Right atrium auricular region (tissue), 2 donors: ENCODE data around the gene AFF1. TPM values are rescaled to one million over a fixed set of nuclear protein-coding genes. Genes with fewer than 3 reads are reported as not detected.

Experiments
- DNase-seq: peaks from one replicate; pipeline ENCODE4 v3.0.0-alpha.2; 2019; ENCODE audit warnings: low spot score
- H3K27ac ChIP-seq, 2 donors: fragments of 200-600 bp; sonication (generic); 1 replicate in 1 of 2; 2 replicates in 1 of 2; pipeline ENCODE4 v1.5.1; 2016 to 2019
- H3K27me3 ChIP-seq, 2 donors: fragments of 200-600 bp; sonication (generic); one replicate each; pipeline versions ENCODE4 v1.5.1 to v1.6.0; 2017 to 2019
- H3K36me3 ChIP-seq: fragments of 200-600 bp; sonication (generic); one replicate; pipeline ENCODE4 v1.5.1; 2016
- H3K4me1 ChIP-seq, 2 donors: fragments of 200-600 bp; sonication (generic); one replicate each; pipeline versions ENCODE4 v1.5.1 to v1.6.0; 2017 to 2019
- H3K4me3 ChIP-seq, 2 donors: fragments of 200-600 bp; sonication (generic); 1 replicate in 1 of 2; 2 replicates in 1 of 2; pipeline ENCODE4 v1.5.1; 2017 to 2019; ENCODE audit warnings: mild to moderate bottlenecking in 1 of 2, moderate library complexity in 1 of 2
- H3K9me3 ChIP-seq, 2 donors: fragments of 200-600 bp; sonication (generic); one replicate each; pipeline ENCODE4 v1.5.1; 2019
- total RNA-seq, 2 donors: library from RNA; depleted of rRNA; stranded (reverse); fragments of >200 nt; gene quantifications; one replicate each; pipeline ENCODE4 v1.1.0, GENCODE V29; 2016
- TF ChIP-seq, protein P1 (sequence below), 2 donors: fragments of 200-600 bp; sonication (generic); IDR thresholded peaks; one replicate each; pipeline ENCODE4 v1.5.1; 2019; ENCODE audit warnings: antibody characterized with exemption in 2 of 2

AFF1 gene
- total RNA-seq, 2 donors from 2014 or later = 59.2 to 73.5 TPM

DNA sequence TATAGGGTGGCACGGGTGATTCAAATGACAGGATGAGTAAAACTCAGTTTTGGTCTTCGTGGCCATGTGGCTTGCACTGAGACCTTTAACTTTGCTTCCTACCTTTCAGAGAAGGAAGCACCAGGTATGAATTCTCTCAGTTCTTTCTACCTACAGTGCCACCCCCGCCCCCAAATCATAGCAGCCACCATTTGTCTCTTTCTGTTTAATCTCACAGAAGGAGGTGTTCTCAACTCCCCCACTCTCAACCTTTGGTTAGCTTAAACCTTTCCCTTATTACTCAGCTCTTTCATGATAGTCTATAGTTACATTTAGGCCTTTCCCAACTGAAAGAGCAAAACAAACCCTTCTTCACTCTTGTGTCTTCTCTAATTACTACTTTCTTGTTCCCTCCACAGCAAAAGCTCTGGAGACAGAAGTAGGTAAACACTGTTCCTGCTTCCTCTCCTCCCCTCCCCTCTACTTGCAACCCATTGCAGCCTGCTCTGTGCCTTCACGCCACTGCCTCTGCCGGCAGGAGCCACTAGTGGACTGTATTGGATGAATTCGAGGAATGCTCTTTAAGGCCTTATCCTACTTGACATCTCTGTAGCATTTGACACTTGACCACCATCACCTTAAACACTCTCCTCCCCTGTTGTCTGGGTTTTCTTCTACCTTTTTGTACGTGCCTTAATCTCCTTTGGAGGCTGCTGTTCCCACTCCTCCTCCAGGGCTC lies 123.7 kb downstream of the AFF1 start:
- no peaks in the 10 kb centered on the region for H3K36me3 ChIP-seq
- H3K4me1 ChIP-seq = peaks cover 0 to 82% of the 10 kb centered on the region in 2 donors
- no peak overlapping the region for H3K4me3 ChIP-seq
- H3K27me3 ChIP-seq = no peaks in the 10 kb centered on the region
- DNase-seq = no peak
- TF ChIP-seq, protein P1, sequence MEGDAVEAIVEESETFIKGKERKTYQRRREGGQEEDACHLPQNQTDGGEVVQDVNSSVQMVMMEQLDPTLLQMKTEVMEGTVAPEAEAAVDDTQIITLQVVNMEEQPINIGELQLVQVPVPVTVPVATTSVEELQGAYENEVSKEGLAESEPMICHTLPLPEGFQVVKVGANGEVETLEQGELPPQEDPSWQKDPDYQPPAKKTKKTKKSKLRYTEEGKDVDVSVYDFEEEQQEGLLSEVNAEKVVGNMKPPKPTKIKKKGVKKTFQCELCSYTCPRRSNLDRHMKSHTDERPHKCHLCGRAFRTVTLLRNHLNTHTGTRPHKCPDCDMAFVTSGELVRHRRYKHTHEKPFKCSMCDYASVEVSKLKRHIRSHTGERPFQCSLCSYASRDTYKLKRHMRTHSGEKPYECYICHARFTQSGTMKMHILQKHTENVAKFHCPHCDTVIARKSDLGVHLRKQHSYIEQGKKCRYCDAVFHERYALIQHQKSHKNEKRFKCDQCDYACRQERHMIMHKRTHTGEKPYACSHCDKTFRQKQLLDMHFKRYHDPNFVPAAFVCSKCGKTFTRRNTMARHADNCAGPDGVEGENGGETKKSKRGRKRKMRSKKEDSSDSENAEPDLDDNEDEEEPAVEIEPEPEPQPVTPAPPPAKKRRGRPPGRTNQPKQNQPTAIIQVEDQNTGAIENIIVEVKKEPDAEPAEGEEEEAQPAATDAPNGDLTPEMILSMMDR (IDR thresholded peaks at IDR 0.05) = peak in 1 of 2 donors; percentile 39
- peak overlapping the region; percentile 70 to 81 for H3K27ac ChIP-seq
- H3K9me3 ChIP-seq = no peaks in the 10 kb centered on the region

DNA sequence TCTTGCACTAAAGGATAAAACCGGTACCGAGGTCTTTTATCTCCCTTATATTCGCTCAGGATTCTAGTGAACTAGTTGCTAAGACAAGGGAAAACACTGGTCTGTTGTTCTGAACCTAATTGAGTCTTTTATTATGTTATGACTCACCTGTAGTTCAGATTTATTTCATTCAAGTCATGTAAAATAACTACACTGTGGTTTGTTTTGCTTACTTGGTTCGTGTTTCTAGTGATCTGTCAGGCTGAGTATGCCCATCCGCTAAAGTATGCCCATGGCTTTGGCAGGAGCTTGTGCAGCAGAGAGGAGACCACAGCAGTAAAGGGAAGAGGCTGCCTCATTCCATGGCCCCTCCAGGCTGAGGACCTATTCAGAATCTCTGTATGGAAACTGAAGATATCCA lies 126.1 kb downstream of the AFF1 start:
- no peak for DNase-seq
- TF ChIP-seq, protein P1 (IDR thresholded peaks at IDR 0.05) = no peak
- peaks cover 0 to 58% of the 10 kb centered on the region in 2 donors for H3K4me1 ChIP-seq
- H3K9me3 ChIP-seq = no peaks in the 10 kb centered on the region
- no peaks in the 10 kb centered on the region for H3K36me3 ChIP-seq
- H3K27ac ChIP-seq = peak overlapping the region in 1 of 2 donors; percentile 24
- H3K4me3 ChIP-seq = no peak overlapping the region
- H3K27me3 ChIP-seq = no peaks in the 10 kb centered on the region

DNA sequence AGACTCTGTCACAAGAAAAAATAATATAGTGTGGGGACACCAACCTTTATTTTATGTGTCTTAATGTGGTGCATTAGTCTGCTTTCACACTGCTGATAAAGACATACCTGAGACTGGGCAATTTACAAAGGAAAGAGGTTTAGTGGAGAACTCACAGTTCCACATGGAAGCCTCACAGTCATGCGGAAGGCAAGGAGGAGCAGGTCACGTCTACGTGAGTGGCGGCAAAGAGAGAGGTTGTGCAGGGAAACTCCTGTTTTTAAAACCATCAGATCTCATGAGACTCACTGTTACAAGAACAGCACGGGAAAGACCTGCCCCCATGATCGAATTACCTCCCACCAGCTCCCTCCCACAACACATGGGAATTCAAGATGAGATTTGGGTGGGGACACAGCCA lies 130.2 kb downstream of the AFF1 start:
- Histone ChIP-seq H3K36me3 (no peaks in the 10 kb centered on the region), H3K27ac (no peak overlapping the region), H3K4me1 (peaks cover 0 to 47% of the 10 kb centered on the region in 2 donors), H3K27me3 (no peaks in the 10 kb centered on the region), H3K9me3 (no peaks in the 10 kb centered on the region), H3K4me3 (no peak overlapping the region)
- TF ChIP-seq, protein P1 (IDR thresholded peaks at IDR 0.05) = no peak
- no peak for DNase-seq

DNA sequence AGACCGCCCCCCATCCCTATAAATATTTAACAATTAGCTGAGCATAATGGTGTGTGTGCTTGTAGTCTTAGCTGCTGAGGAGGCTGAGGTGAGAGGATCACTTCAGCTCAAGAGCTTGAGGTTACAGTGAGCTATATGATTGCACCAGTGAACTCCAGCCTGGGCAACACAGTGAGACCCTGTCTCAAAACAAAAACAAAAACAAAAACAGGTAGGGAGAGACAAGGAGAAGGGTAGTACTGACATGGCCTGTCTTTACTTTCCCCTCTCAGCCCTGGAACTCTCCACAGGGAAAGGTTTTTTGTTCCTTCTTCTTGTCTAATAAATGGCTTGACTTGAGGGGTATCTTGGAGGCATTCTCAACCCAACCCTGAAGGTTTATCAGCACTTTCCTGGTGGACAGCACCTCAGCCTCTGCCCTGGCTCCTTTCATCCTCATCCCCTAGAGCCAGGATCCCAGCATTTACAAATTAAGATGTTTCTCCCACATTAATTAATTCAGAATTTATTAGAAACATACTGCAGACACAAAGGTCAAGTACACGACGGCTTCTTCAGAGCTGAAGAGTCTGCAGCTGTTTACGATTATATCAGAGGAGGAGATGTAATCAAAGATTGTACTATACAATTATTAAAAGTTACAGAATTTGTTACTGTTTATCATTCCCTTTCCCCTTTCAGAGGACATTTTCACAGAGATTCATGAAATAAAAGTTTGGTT lies 131.8 kb downstream of the AFF1 start:
- Histone ChIP-seq H3K27me3 (no peaks in the 10 kb centered on the region), H3K4me3 (no peak overlapping the region), H3K4me1 (peaks cover 0 to 46% of the 10 kb centered on the region in 2 donors), H3K27ac (no peak overlapping the region), H3K36me3 (no peaks in the 10 kb centered on the region), H3K9me3 (no peaks in the 10 kb centered on the region)
- DNase-seq = no peak
- TF ChIP-seq, protein P1 (IDR thresholded peaks at IDR 0.05) = no peak

DNA sequence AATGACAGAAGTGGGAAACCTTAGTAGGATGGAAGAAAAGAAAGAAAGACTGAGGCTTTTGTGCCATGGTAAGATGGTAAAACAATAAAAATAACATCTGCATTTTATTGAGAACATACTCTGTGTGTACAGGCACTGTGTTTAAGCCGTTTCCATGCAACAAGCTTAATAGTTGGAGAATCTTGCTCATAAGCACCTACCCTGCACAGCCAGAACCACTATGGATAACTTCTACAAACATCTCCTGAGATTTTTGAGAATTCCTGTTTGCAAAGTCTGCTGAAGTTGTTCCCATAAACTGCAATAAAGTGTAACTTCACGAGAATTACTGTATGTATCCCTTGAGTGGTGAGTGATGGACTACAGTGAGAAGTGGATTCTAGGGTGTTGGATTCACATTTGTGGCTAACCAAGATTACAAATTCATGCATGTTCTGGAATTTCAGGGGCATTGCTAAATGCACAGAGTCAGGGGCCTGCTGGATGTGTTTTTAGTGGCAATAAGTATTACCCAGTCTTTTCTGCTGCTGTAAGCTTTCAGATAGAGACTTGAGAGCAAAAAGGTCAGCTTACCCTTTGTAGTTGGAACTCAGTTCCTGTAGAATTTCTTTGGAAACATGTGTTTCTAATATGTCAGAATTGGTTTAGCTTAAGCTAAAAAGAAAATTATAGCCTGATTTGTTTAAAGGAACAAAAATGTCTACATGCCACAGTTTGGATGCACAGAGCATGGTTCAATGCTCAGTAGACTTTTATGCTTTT lies 132.5 kb downstream of the AFF1 start:
- Histone ChIP-seq H3K36me3 (no peaks in the 10 kb centered on the region), H3K4me1 (peaks cover 0 to 50% of the 10 kb centered on the region in 2 donors), H3K27ac (no peak overlapping the region), H3K27me3 (no peaks in the 10 kb centered on the region), H3K4me3 (no peak overlapping the region), H3K9me3 (no peaks in the 10 kb centered on the region)
- TF ChIP-seq, protein P1 (IDR thresholded peaks at IDR 0.05) = no peak
- DNase-seq = no peak
